Upper lobe of left lung (tissue), 4 donors: ENCODE data around the gene TFAP2A.

Experiments used
- POLR2AphosphoS5 ChIP-seq, 2 donors: sonication (generic); formaldehyde crosslinking; IDR thresholded peaks; one replicate each; pipeline ENCODE4 v1.5.1; 2017; ENCODE audit warnings: antibody characterized with exemption in 2 of 2
- TF ChIP-seq, protein P1 (sequence below), 6 experiments: fragments of 450-650 bp in 4 of 6; fragments of 200-600 bp in 2 of 6; sonication (generic) in 2 of 6; IDR thresholded peaks; one replicate each; pipeline ENCODE4 v1.5.1; 2016 to 2019; ENCODE audit warnings: antibody characterized with exemption in 6 of 6

DNA sequence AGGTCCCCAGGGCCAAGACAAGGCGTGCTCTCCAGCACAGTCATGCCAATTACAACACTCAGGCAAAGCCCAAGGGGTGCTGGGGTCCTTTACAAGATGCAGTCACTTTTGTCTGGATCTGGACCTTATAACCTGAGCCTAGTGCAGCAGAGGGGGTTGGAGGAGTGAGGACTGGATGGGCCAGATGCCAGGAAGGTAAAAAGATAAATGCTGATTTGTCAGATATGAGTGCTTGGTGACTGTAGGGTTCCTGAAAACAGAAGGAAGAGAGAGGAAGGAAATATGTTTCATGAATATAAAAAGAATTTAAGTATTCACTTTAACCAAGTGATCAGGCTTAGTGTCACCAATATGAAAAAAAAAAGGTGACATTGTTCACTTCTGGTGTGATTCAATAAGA lies 43.4 kb upstream of the TFAP2A start:
- TF ChIP-seq, protein P1, sequence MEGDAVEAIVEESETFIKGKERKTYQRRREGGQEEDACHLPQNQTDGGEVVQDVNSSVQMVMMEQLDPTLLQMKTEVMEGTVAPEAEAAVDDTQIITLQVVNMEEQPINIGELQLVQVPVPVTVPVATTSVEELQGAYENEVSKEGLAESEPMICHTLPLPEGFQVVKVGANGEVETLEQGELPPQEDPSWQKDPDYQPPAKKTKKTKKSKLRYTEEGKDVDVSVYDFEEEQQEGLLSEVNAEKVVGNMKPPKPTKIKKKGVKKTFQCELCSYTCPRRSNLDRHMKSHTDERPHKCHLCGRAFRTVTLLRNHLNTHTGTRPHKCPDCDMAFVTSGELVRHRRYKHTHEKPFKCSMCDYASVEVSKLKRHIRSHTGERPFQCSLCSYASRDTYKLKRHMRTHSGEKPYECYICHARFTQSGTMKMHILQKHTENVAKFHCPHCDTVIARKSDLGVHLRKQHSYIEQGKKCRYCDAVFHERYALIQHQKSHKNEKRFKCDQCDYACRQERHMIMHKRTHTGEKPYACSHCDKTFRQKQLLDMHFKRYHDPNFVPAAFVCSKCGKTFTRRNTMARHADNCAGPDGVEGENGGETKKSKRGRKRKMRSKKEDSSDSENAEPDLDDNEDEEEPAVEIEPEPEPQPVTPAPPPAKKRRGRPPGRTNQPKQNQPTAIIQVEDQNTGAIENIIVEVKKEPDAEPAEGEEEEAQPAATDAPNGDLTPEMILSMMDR (IDR thresholded peaks at IDR 0.05) = no peak
- TF ChIP-seq POLR2AphosphoS5 (IDR thresholded peaks at IDR 0.05) = no peak
